HS-27A (cell line): Measurements from ENCODE around the gene HOXA3.

ENCODE experiments used
- DNase-seq: peaks from one replicate; pipeline ENCODE4 v3.0.0-alpha.2; 2012; ENCODE audit warnings: low read depth, missing footprints

Gene HOXA3

GRCh38 chr7:27177795-27178320 is 25.5 kb upstream of the HOXA3 start:
- DNase-seq: no peak

DNA sequence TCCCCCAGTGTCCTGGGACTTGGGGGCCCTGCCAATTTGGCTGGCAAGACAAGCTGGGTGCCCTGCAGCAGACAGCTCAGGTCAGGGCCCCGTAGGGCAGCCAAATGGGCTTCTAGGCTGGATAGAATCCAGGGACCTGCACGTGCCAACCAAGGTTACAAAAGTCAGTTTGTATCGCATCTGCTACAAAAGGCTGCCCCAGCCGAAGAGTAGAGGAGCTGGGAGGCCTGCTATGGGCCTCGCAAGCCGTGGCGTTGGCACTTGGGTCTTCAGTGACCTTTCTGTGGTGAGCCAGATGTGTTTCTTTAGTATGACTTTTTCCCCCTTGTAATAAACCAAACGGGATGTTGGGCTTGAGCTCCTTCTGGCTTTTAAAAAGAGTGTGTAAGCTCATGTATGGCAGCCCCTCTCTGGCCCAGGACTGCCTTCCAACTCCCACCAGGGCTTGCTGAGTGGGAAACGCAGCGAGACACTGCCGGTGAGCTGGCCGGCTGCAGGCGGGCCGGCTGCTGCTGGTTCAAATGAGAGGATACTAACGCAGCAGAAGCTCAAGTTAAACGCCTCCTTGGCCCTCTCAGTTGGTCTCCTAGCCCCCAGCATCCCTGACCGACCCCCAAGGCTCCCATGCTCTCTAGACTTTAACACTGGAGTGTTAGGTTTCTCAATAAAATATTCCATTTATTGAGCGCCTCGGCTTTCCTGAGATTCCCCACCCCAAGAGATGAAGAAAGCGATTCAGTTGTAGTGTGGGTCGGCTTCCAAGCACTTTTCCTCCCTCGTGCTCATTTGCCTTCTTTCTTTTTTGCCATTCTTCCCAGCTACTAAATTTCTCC is 24.8 kb upstream of the HOXA3 start:
- DNase-seq: no peak

GRCh38 chr7:27176524-27176845 is 24.1 kb upstream of the HOXA3 start:
- no peak for DNase-seq

DNA sequence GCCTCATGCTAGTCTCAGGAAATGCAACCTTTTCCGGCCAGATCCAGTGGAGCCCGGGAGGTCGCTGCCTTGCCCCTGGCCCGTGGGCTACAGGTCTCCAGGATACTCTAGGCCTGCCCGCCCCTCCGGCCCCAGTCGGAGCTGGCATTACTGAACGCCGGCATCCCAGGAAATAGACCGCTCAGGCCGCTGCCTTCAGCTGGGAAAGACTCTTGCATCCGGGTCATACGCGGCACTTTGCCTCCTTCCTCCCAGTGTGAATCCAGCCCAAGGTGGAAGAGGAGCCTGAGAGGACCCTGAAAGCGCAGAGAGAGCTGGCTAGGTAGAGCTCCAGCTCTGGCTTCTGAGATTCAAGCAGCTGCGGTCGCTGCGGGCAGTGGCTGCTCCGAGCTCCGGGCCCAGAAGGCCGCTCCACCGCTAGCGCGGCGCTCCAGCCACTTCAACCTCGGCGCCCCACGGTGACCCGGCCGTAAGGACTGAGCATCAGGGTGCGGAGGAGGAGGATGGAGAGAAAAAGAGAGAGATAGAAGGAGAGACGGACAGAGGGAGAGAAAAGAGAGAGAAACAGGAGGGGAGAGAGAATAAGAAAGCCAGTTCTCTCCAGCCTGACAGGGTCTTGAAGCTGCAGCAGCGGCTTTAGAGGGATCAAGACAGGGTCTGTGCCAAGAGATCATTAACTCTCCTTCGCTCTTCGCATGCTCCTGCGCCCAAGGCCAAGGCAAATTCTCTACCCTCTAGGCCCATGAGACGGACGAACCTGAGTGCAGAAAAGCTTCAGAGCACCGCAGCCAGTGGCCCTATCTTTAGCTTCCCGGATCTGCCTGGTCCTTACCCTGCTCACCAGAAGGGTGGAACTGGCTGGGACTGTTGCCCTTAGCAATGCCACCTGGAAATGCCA is 23.5 kb upstream of the HOXA3 start:
- DNase-seq: no peak

GRCh38 chr7:27174874-27175625 is 22.7 kb upstream of the HOXA3 start:
- no peak for DNase-seq

DNA sequence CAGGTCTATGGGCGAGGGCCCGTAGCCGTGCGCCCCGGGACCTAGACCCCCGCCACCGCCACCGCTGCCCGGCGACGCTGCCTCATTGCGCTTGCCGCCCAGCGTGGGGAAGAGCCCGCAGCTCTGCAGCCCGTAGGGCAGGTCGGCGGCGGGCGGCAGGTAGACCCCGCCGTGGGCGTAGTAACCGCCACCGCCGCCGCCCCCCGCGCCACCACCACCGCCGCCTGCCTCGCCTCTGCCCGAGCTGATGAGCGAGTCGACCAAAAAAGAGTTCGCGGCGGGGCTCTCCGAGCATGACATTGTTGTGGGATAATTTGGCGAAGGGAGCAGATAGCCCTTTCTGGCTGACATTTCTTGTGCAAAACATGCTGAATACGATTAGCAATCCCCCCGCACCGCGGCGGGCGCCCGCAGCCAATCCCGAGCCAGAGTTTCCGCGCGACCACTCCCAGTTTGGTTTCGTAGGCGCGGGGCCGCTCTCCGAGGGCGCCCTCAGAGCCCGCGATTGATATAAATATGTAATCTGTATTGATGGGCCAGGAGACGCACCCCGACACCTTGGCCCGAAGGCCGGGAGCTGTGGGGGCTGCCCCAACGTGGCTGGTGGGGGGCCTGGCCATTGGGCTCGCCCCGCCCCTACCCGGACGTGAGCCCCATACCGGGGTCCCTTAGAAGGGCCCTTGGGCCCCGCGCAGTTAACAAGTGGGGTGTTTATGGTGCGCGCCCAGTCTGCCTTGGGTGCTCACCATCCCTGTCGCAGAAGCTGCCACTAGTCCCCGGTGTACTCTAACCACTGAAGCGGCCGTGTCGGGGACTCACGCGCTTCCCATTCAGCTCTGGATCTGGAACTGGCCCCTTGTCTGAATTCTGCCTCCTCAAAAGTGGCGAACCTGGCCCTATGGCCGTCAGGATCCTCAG is 21.8 kb upstream of the HOXA3 start, which contains the start of gene HOXA10:
TSS of gene HOXA10 (minus strand) at position 365 of the 918 bp plus-strand sequence. CDS start at position 351, 14 bp downstream.
- no peak for DNase-seq

DNA sequence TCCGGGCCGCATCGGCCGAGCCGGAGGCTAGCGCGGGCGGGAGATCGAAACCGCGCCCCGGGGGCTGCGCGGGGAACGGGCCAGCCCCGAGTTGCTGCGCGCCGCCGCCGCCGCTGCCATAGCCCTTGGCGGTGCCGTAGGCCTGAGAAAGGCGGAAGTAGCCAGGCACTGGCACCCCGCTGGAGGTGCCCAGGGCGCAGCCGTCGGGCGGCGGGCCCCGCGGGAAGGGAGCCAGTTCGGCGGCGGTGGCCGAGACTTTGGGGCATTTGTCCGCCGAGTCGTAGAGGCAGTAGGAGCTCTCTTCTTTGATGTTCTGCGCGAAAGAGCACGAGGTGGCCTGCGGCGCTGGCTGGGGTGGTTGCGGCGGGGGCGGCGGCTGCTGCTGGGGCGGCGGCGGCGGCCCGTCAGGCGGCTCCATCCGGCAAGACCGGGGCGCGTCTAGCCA is 21.1 kb upstream of the HOXA3 start:
- DNase-seq: no peak

GRCh38 chr7:27172823-27173510 is 20.6 kb upstream of the HOXA3 start:
- no peak for DNase-seq

GRCh38 chr7:27172315-27172774 is 20.0 kb upstream of the HOXA3 start:
- no peak for DNase-seq

DNA sequence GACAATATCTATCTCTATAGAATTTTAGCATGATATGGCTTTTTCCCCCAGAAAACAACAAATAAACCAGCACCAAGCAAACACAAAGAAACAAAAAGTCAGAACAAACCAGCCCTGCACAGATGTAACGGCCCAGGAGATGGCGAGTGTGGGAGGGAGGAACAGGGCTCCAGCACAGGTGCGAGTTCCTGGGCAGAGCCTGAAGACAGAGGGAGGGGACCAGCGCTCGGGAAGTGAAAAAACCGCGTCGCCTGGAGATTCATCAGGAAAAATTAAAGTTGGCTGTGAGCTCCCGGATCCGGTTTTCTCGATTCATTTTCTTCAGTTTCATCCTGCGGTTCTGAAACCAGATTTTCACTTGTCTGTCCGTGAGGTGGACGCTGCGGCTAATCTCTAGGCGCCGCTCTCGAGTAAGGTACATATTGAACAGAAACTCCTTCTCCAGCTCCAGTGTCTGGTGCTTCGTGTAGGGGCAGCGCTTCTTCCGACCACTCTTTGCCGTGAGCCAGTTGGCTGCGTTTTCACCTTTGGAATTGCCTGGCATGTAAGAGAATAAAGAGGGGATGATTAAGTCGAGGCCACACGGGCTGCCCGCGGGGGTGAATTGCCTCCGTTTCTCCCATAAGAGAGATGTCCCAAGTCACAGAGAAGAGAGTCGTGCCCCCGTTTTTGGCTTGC is 19.4 kb upstream of the HOXA3 start:
- no peak for DNase-seq

- no peak for DNase-seq
Measured at GRCh38 chr7:27171325-27171636, 18.9 kb upstream of the HOXA3 start.

DNA sequence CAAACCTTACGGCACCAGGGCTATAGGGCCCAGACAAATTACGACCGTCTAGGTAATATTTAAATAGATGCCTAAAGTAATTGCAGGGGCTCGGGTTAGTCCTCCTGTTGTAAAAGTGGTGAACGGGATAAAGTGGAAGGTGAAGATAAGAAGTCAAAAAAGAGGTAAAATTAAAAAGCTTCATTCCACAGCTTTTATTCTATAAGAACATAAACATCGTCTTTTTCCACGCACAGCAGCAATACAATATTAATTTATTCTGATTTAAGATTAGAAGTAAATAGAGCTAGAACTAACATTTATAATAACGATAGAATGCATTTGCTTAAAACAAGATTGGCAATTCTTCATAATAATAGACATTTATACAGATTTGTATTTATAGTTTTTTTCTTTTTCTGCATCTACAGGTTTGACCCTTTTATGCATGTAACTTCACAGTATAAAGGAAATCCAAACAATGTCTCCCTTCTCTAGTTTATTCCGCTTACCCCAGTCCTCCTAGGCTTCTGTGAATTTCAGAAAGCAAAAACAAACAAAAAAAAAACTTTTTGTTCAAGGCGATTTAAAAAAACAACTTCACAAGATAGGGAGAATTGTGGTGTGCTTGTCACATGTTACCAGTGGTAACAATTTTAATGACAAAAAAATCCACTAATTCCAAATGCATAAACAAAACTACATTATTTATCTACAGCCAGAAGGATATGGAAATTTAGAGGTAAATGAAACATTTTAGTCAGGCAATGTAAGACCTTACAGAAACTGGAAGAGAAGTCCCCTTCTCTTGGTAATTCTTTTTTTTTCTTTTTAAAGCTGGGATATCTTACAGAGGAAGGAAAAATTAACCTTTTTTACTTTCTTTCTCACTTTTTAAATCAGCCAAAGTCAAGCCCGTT is 18.3 kb upstream of the HOXA3 start:
- no peak for DNase-seq

DNA sequence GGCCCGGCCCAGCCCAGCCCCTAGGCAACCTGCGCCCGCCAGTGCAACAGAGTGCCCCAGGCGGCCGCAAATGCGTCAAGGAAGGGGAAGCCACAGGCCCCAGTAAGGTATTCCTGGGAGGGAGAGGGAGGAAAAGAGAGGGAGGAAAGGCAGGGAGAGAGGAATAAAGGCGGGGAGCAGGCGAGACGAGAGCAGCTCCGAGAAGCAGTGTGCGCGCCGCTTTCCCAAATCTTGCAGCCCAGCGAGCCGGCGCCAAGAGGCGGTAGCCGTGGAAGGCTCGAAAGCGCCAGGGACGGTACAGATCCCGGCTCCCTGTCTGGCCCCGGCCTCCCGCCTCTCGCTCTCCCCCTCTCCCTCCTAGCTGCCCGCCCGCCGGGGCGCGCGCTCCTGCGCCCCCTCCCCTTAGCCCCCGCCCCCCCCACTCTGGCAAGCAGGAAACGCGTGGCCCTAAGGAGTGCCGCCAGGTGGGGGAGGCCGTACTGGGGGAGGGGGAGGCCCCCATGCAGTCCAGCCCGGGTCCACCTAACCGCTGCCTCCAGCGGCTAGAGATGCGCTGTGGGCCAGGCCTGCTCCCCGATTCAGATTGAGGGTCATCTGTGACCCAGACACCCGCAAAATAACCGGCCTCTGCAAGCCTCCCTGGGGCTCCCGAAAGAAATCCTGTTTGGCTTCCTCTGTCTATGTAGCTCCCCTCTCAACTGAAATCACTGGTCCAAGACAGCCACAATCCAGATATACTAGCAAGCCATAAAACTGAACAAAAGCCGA is 17.5 kb upstream of the HOXA3 start:
- DNase-seq: no peak

GRCh38 chr7:27168265-27168947 is 16.0 kb upstream of the HOXA3 start:
- DNase-seq: no peak

GRCh38 chr7:27167916-27168264 is 15.5 kb upstream of the HOXA3 start:
- DNase-seq: no peak

GRCh38 chr7:27166531-27167505 is 14.4 kb upstream of the HOXA3 start:
- DNase-seq: no peak
